AG09309 (cell line): Measurements from ENCODE around the gene MYDGF.

Experiments
- DNase-seq: peaks from one replicate; pipeline ENCODE4 v3.0.0-alpha.2; 2010; ENCODE audit warnings: low read depth
- H3K4me3 ChIP-seq: 2 replicates; pipeline ENCODE4 v1.5.1; 2011; ENCODE audit warnings: mild to moderate bottlenecking, low read depth, low read length, moderate library complexity; ENCODE audit not compliant: control insufficient read depth
- TF ChIP-seq, protein P1 (sequence below): IDR thresholded peaks from 2 replicates; pipeline ENCODE4 v1.5.1; 2011; ENCODE audit warnings: mild to moderate bottlenecking, low read depth, low read length, inconsistent platforms; ENCODE audit not compliant: insufficient read depth, control insufficient read depth; ENCODE audit errors: missing control alignments

MYDGF gene

DNA sequence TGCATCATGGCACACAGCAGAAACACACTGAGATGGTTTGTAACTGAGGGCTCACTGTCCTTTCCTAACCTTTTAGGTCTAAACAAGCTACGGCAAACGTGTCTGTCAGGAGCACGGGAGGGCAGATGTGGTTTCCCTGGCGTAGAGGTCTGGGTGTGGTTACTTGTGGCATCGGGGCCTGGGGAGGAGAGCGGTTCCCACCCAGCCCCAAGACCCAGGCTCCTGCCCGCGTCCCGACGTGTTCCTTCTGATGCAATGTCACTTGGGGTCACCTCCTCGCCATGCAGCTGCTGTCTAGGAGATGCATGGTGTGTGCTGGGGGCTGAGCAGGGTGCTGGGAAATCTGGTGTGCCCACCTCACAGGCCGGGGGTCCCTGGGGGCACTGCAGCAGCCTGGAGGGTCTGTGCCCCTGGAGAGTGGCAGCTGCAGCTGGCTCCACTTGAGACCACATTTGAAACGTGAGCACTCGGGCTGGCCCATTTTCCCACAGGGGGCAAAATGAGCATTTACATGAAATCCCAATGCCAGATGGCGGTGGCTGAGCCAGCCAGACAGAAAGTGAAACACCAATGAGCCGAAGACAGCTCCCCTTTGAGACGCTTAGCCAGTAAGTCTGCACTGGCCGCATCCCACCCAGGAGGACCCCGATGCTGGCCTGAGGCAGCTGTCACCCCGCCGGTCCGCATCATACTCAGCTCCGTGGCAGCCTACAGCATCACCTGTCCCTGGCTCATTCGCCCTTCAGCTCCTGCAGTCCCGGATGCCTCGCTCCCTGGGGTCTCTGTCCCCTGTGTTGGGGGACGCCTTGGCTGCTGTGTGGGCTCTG, 22.3 kb upstream of the MYDGF start:
- H3K4me3 ChIP-seq = no peak overlapping the region
- DNase-seq = no peak
- TF ChIP-seq, protein P1, sequence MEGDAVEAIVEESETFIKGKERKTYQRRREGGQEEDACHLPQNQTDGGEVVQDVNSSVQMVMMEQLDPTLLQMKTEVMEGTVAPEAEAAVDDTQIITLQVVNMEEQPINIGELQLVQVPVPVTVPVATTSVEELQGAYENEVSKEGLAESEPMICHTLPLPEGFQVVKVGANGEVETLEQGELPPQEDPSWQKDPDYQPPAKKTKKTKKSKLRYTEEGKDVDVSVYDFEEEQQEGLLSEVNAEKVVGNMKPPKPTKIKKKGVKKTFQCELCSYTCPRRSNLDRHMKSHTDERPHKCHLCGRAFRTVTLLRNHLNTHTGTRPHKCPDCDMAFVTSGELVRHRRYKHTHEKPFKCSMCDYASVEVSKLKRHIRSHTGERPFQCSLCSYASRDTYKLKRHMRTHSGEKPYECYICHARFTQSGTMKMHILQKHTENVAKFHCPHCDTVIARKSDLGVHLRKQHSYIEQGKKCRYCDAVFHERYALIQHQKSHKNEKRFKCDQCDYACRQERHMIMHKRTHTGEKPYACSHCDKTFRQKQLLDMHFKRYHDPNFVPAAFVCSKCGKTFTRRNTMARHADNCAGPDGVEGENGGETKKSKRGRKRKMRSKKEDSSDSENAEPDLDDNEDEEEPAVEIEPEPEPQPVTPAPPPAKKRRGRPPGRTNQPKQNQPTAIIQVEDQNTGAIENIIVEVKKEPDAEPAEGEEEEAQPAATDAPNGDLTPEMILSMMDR = no peak

- H3K4me3 ChIP-seq = no peak overlapping the region
- DNase-seq = no peak
- TF ChIP-seq, protein P1 = no peak
Observed at GRCh38 chr19:4691373-4691772, 21.2 kb upstream of the MYDGF start.

- TF ChIP-seq, protein P1 = no peak
- H3K4me3 ChIP-seq = no peak overlapping the region
- no peak for DNase-seq
Observed at GRCh38 chr19:4690361-4690760, 20.2 kb upstream of the MYDGF start.

- TF ChIP-seq, protein P1 = no peak
- H3K4me3 ChIP-seq = no peak overlapping the region
- DNase-seq = no peak
Observed at GRCh38 chr19:4689403-4689802, 19.3 kb upstream of the MYDGF start.

DNA sequence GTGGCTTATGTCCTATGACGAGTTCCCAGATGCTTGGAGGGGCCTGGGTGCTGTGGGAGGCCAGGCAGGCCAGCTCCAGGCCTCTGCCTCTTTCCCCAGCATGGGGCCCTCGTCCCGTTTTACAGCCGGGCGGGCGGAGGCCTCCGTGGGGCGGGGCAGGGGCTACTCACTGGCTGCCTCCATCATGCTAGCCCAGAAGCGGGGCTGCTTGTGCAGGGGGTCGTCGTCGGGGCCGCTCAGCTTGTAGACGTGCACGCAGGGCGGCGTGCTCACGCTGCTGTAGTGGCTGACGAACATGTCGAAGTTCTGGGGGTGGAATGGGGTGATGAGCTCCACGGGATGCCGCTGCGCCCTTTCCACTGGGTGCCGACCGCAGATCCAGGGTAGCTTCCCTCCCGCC, 18.4 kb upstream of the MYDGF start:
- no peak for DNase-seq

DNA sequence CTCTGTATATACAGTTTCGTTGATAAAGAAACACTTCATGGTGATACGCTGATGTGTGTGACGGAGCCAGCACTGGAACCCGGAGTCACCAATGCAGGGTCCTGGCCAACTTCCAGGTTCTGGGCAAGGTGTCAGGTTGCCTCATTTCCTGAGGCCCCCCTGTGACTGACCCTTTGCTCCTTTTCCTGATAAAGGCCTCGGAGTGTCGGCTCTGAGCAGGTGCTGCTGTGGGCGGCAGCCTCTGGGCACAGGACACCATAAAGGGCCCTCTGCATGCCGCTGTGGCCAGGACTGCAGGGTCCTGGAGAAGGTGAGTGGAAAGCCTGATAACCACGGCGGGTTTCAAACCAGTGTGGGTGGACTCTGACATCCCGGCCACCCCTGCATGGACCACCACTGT, 17.3 kb upstream of the MYDGF start:
- TF ChIP-seq, protein P1 = no peak
- no peak for DNase-seq

More for the DNA sequence above, 18.4 kb upstream of the MYDGF start:
- TF ChIP-seq, protein P1 = no peak
- no peak overlapping the region for H3K4me3 ChIP-seq

More for the DNA sequence above, 17.3 kb upstream of the MYDGF start:
- no peak overlapping the region for H3K4me3 ChIP-seq
